Activated T-helper 17 cell treated with anti-CD3 and anti-CD28 coated beads, Interleukin-2, amount 50 U/mL, for 72 hours (primary cell): Measurements from ENCODE around the gene FHL2. TPM values are rescaled to one million over a fixed set of nuclear protein-coding genes. Genes with fewer than 3 reads are reported as not detected.

Source experiments
- ATAC-seq: fragments of 150-1000 bp; cut with Tn5 transposase; replicated peaks from 2 replicates; pipeline ENCODE4 v1.10.0; 2021; ENCODE audit warnings: mild to moderate bottlenecking, moderate library complexity
- H3K27ac Mint-ChIP-seq: one replicate; pipeline ENCODE4 v1.8.0; 2022; ENCODE audit warnings: mixed read lengths
- H3K27me3 Mint-ChIP-seq: one replicate; pipeline ENCODE4 v1.8.0; 2022; ENCODE audit warnings: mixed read lengths
- H3K36me3 Mint-ChIP-seq: one replicate; pipeline ENCODE4 v1.8.0; 2022; ENCODE audit warnings: low read depth, mild to moderate bottlenecking, mixed read lengths
- H3K4me1 Mint-ChIP-seq: one replicate; pipeline ENCODE4 v1.8.0; 2022; ENCODE audit warnings: mixed read lengths
- H3K4me3 Mint-ChIP-seq: one replicate; pipeline ENCODE4 v1.8.0; 2022; ENCODE audit warnings: mild to moderate bottlenecking, mixed read lengths
- H3K9me3 Mint-ChIP-seq: one replicate; pipeline ENCODE4 v1.8.0; 2022; ENCODE audit warnings: mixed read lengths
- total RNA-seq, 2 donors: library from RNA; stranded (reverse); gene quantifications; one replicate each; pipeline ENCODE4 v1.2.3, GENCODE V29; 2022

FHL2 gene
- 1 to 10 TPM; 2.2 to 2.3 TPM for total RNA-seq

- Mint-ChIP-seq H3K27ac (no peak within 1 kb of the TSS), H3K27me3 (peaks cover 19% of the 10 kb centered on the region), H3K4me3 (peak within 1 kb of the TSS; percentile 73), H3K9me3 (no peaks in the 10 kb centered on the region), H3K36me3 (no peaks in the 10 kb centered on the region), H3K4me1 (peaks cover 4% of the 10 kb centered on the region)
- ATAC-seq = peak; percentile 93
These were observed at the start of gene FHL2 for GRCh38 chr2:105398336-105399206. Gene FHL2 (minus strand): TSS chr2:105399051. CDS start chr2:105386516, 12,535 bp downstream.

- H3K27me3 Mint-ChIP-seq = peaks cover 37% of the 10 kb centered on the region
- H3K36me3 Mint-ChIP-seq = no peaks in the 10 kb centered on the region
- ATAC-seq = no peak
- no peak overlapping the region for H3K27ac Mint-ChIP-seq
- no peaks in the 10 kb centered on the region for H3K9me3 Mint-ChIP-seq
- no peak overlapping the region for H3K4me3 Mint-ChIP-seq
- no peaks in the 10 kb centered on the region for H3K4me1 Mint-ChIP-seq
These were observed 48.6 kb upstream of the FHL2 start for GRCh38 chr2:105447476-105447875.

- ATAC-seq = no peak
- Mint-ChIP-seq H3K36me3 (no peaks in the 10 kb centered on the region), H3K4me1 (no peaks in the 10 kb centered on the region), H3K27me3 (peaks cover 37% of the 10 kb centered on the region), H3K27ac (no peak overlapping the region), H3K4me3 (no peak overlapping the region), H3K9me3 (no peaks in the 10 kb centered on the region)
These were observed 47.6 kb upstream of the FHL2 start for GRCh38 chr2:105446501-105446900.

- no peak for ATAC-seq
- H3K4me3 Mint-ChIP-seq = no peak overlapping the region
- no peaks in the 10 kb centered on the region for H3K36me3 Mint-ChIP-seq
- H3K4me1 Mint-ChIP-seq = no peaks in the 10 kb centered on the region
- no peak overlapping the region for H3K27ac Mint-ChIP-seq
- no peaks in the 10 kb centered on the region for H3K9me3 Mint-ChIP-seq
- H3K27me3 Mint-ChIP-seq = peaks cover 37% of the 10 kb centered on the region
These were observed 47.1 kb upstream of the FHL2 start for GRCh38 chr2:105445976-105446375.

- no peaks in the 10 kb centered on the region for H3K9me3 Mint-ChIP-seq
- no peak overlapping the region for H3K4me3 Mint-ChIP-seq
- no peaks in the 10 kb centered on the region for H3K36me3 Mint-ChIP-seq
- no peak for ATAC-seq
- no peak overlapping the region for H3K27ac Mint-ChIP-seq
- no peaks in the 10 kb centered on the region for H3K4me1 Mint-ChIP-seq
- peaks cover 33% of the 10 kb centered on the region for H3K27me3 Mint-ChIP-seq
These were observed 46.6 kb upstream of the FHL2 start for GRCh38 chr2:105445498-105445897.

GRCh38 chr2:105443617-105444598 lies 45.1 kb upstream of the FHL2 start:
- Mint-ChIP-seq H3K4me1 (no peaks in the 10 kb centered on the region), H3K36me3 (no peaks in the 10 kb centered on the region), H3K27ac (no peak overlapping the region), H3K9me3 (no peaks in the 10 kb centered on the region), H3K27me3 (peaks cover 23% of the 10 kb centered on the region), H3K4me3 (no peak overlapping the region)
- ATAC-seq = no peak

GRCh38 chr2:105442721-105443120 lies 43.9 kb upstream of the FHL2 start:
- Mint-ChIP-seq H3K4me3 (no peak overlapping the region), H3K27ac (no peak overlapping the region), H3K27me3 (peaks cover 16% of the 10 kb centered on the region), H3K36me3 (no peaks in the 10 kb centered on the region), H3K4me1 (no peaks in the 10 kb centered on the region), H3K9me3 (no peaks in the 10 kb centered on the region)
- ATAC-seq = no peak

GRCh38 chr2:105442056-105442455 lies 43.2 kb upstream of the FHL2 start:
- no peak for ATAC-seq
- no peaks in the 10 kb centered on the region for H3K9me3 Mint-ChIP-seq
- H3K27me3 Mint-ChIP-seq = peaks cover 10% of the 10 kb centered on the region
- no peak overlapping the region for H3K4me3 Mint-ChIP-seq
- no peaks in the 10 kb centered on the region for H3K36me3 Mint-ChIP-seq
- H3K4me1 Mint-ChIP-seq = no peaks in the 10 kb centered on the region
- H3K27ac Mint-ChIP-seq = no peak overlapping the region

- no peaks in the 10 kb centered on the region for H3K36me3 Mint-ChIP-seq
- H3K9me3 Mint-ChIP-seq = no peaks in the 10 kb centered on the region
- H3K4me1 Mint-ChIP-seq = no peaks in the 10 kb centered on the region
- peaks cover 16% of the 10 kb centered on the region for H3K27me3 Mint-ChIP-seq
- ATAC-seq = no peak
- H3K27ac Mint-ChIP-seq = no peak overlapping the region
- no peak overlapping the region for H3K4me3 Mint-ChIP-seq
These were observed 40.3 kb upstream of the FHL2 start for GRCh38 chr2:105439141-105439540.

GRCh38 chr2:105438104-105438929 lies 39.5 kb upstream of the FHL2 start:
- Mint-ChIP-seq H3K27ac (no peak overlapping the region), H3K9me3 (no peaks in the 10 kb centered on the region), H3K27me3 (peaks cover 15% of the 10 kb centered on the region), H3K4me1 (no peaks in the 10 kb centered on the region), H3K4me3 (no peak overlapping the region), H3K36me3 (no peaks in the 10 kb centered on the region)
- no peak for ATAC-seq

- Mint-ChIP-seq H3K36me3 (no peaks in the 10 kb centered on the region), H3K9me3 (no peaks in the 10 kb centered on the region)
- no peak for ATAC-seq
These were observed 38.9 kb upstream of the FHL2 start for GRCh38 chr2:105437708-105438103.

GRCh38 chr2:105432749-105433148 lies 33.9 kb upstream of the FHL2 start:
- Mint-ChIP-seq H3K9me3 (peaks cover 4% of the 10 kb centered on the region), H3K4me1 (no peaks in the 10 kb centered on the region), H3K27me3 (peaks cover 17% of the 10 kb centered on the region), H3K36me3 (no peaks in the 10 kb centered on the region), H3K4me3 (no peak overlapping the region), H3K27ac (no peak overlapping the region)
- ATAC-seq = no peak

More at GRCh38 chr2:105437708-105438103, 38.9 kb upstream of the FHL2 start:
- H3K27ac Mint-ChIP-seq = no peak overlapping the region
- no peaks in the 10 kb centered on the region for H3K4me1 Mint-ChIP-seq
- peaks cover 14% of the 10 kb centered on the region for H3K27me3 Mint-ChIP-seq
- no peak overlapping the region for H3K4me3 Mint-ChIP-seq

GRCh38 chr2:105432044-105432399 lies 33.2 kb upstream of the FHL2 start:
- Mint-ChIP-seq H3K27me3 (peaks cover 17% of the 10 kb centered on the region), H3K4me3 (no peak overlapping the region), H3K9me3 (peaks cover 4% of the 10 kb centered on the region), H3K27ac (no peak overlapping the region), H3K36me3 (no peaks in the 10 kb centered on the region), H3K4me1 (peaks cover 5% of the 10 kb centered on the region)
- no peak for ATAC-seq
